Measurements from ENCODE around the gene IFNA17. TPM values are rescaled to one million over a fixed set of nuclear protein-coding genes. Genes with fewer than 3 reads are reported as not detected.
"Not testable (repeated sequence)": the region's sequence is repeated elsewhere in the genome, so short reads cannot be mapped to it uniquely, and the experiment has no call there.

IFNA17 gene
- not detected for total RNA-seq

DNA sequence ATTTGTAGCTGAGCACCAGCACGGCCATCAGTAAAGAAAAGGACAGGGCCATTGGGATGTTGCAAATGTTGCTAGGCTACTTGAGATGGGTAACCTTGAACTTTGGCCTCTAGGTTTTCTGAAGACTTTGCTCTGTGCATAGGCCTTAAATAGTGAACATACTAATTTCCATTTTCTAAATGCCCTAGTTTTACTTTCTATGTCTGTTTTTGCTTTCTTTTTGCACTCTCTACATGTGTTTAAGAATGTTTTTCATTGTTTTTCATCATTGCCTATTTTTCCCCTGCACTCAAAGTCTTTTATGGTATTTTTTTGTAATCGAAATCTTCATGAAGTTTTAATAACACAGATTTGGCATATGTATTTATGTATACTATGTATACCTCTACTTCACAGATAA, at the start of gene IFNA17:
TSS of gene IFNA17 (minus strand) at position 101 of the 400 bp plus-strand sequence. CDS start at position 52, 49 bp downstream.
- ATAC-seq (no peak), DNase-seq (ENCODE audit: low spot score) (no peak)

- no peak for ATAC-seq
- no peak for DNase-seq (ENCODE audit: low spot score)
Measured at GRCh38 chr9:21268347-21268657, 40.3 kb upstream of the IFNA17 start.

DNA sequence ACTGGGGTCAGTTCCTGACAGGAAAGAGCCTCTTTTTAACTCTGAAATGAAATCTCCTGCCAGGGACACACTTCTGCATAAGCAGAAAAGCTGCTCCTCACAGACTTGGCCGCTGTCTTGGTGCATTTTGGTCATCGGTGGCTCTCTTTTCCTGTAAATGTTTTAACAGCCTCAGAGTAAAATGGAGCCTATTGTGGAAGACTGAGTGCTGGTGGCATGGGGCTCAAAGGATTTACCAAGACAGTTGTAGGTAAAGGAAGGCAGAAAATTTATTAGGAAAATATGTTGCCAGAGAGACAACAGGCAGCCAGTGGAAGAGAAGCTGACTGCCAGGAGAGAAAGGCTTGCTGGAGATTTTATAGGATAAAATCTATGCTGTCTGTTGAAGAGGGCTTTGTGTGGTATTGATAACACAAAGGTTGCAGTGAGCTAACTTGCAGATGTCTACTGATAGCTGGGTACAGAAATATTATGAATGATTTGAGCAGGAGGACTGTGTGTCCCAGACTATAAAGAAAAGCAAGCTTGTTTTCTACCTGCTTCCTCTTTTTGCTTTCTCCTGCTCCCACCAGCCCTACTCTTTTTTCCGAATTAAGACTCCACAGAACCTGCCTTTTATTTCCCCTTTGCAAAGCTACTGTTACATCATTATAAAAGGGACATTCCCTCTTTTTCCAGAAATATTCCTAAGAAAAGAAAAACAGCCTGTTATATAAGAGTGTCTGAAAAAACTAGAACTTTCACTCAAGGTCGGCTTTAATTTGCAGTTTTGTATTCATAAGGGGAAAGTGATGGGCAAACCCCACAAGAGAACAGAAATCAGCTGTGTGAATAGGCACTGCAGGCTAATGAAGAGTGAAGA, 39.7 kb upstream of the IFNA17 start:
- no peak for ATAC-seq
- DNase-seq (ENCODE audit: low spot score), result no peak

DNA sequence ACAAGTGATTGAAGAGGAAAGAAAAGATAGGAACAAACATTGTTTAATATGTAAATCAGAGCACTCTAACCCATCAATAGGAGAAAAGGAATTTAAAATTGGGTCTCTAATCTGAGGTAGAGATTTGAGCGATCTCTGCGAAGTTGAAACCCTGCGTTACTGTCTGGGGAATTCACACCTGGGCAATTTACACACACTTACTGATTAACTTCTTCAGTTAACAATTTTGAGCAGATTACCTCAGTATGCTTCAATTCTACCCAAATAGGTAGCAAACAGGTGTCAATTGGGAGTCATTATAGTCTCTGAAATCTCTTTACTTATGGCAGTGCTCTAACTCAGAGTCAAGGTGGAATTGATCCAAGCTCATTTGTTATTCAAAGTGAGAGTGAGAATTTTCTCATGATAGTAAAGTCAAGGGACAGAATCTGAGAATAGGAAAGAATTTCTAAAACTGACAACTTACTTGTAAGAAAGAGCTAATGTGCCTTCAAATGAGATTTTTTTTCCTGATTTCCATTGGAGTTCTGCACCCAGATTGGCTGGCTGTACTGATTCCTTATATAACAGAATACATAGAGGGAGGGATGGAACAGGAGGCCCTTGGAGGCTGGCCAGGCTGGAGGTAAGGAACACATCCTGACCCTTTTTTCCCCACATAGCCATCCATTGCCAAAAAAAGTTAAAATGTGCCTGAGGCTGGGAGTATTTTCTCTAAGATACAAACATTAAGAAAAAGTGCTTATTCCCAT, 38.9 kb upstream of the IFNA17 start:
- DNase-seq (ENCODE audit: low spot score) (no peak), ATAC-seq (no peak)

DNA sequence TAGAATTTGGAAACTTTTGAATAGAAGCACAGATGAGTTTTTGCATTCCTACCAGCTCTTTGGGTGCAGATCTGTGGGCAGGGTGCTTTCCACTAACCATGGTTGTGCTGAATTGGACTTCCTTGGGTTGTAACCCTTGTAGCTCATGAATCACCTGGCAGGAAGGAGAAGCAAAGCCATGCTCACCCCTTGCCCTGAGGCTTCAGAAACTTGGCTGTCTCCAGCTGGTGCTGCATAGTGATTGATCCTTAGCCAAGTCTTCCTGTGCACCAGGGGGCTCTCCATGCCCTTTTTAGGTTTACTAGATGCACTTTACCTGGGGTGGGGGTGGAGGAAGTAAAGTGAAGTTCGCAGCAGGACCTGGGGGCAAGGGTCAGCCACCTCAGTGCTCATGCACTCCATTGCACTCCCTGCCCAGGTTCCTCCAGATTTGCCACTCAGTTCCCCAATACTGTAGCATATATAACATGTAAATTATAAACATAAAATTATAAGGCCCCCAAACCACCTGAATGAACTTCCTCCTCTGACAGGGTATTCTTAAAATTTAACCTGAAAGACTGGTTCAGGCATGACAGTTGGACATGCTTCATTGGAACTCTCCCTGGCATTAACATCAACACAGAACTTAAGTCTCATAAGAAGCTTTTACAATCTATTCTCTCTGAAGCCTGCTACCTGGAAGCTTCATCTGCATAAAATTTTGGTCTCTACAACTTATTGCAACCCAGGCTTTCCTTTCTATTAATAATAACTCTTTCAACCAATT, 37.6 kb upstream of the IFNA17 start:
- no peak for ATAC-seq
- DNase-seq (ENCODE audit: low spot score), result no peak

GRCh38 chr9:21255538-21256212, 27.7 kb upstream of the IFNA17 start:
- DNase-seq (ENCODE audit: low spot score), result no peak

DNA sequence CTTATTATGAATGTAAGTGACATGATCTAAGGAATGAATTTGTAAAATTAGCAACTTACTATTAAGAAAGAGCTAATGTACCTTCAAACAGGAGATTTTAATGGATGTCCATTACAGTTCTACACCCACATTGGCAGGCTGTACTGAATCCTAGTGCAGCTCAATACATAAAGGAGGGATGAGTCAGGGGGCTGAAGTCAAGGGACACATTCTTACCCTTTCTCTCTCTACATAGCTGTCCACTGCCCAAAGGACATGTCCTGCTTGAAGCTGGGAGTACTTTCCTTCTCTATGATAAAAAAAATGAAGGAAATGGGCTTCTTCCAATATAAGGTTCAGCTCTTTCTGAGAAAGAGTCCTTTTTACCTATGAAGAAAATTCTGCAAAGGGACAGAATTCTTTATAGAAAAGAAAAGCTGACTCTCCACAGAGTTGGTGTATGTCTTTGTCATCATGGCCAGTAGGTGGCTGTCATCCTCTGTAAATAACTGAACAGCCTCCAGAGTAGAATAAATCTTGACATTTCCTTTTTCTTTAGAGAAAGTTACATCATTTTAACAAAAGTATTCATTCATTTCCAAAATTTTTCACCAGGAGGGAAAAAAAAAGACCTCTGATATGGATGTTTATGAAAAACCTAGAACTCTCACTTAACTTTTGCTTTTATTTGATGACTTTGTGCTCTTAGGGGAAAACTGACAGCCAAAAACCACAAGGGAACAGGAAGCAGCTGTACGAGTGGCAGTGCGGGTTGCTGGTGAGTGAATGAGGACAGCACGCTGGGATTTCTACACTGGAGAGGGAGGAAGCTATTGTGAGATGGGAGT, 24.9 kb upstream of the IFNA17 start:
- ATAC-seq (peak; percentile 80), DNase-seq (ENCODE audit: low spot score) (no peak)

More at GRCh38 chr9:21255538-21256212, 27.7 kb upstream of the IFNA17 start:
- no peak for ATAC-seq

DNA sequence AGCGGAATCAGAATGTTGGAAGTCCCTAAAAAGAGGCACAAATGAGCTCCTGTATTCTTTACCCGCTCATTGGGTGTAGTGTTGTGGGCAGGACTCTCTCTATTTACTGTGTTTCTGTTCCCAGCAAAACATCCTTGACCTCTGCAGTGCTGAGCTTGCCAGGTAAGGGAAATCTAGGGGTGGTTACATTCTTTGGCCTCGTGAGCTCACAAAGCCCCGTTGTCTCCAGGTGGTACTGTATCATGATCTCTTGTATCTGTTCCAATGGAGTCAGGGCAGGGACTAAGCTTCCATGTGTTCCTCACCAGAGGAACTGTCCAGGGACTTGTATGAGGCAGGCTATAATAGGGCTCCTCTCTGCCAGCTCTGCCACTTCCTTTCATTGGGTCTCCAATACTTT, 23.6 kb upstream of the IFNA17 start:
- no peak for DNase-seq (ENCODE audit: low spot score)
- no peak for ATAC-seq

GRCh38 chr9:21251190-21251589, 23.2 kb upstream of the IFNA17 start:
- ATAC-seq, result no peak
- no peak for DNase-seq (ENCODE audit: low spot score)

- ATAC-seq, result no peak
- DNase-seq (ENCODE audit: low spot score), result no peak
Measured at GRCh38 chr9:21244836-21245235, 16.8 kb upstream of the IFNA17 start.

DNA sequence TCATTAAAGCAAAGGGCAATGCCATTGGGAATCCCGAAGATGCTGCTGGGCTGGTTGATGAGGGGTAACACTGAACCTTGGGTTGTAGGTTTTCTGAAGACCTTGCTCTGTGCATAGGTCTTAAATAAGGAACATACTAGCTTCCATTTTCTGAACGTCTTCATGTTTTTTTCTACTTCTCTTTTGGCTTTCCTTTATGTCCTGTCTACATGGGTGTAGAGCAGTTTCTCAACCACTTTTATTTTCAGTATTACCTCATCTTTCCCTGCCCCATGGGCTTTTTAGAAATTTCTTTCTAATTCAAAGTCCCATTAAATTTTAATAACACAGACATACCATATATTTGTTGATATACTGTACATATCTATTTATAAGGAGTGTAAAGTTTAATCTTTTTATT, 11.9 kb upstream of the IFNA17 start, which contains the start of gene IFNA14:
TSS of gene IFNA14 (minus strand) at position 95 of the 400 bp plus-strand sequence. CDS start at position 25, 70 bp downstream.
- DNase-seq (ENCODE audit: low spot score), result no peak
- no peak for ATAC-seq

- DNase-seq (ENCODE audit: low spot score); ATAC-seq: not testable (repeated sequence)
Measured at GRCh38 chr9:21236360-21236714, 8.3 kb upstream of the IFNA17 start.

DNA sequence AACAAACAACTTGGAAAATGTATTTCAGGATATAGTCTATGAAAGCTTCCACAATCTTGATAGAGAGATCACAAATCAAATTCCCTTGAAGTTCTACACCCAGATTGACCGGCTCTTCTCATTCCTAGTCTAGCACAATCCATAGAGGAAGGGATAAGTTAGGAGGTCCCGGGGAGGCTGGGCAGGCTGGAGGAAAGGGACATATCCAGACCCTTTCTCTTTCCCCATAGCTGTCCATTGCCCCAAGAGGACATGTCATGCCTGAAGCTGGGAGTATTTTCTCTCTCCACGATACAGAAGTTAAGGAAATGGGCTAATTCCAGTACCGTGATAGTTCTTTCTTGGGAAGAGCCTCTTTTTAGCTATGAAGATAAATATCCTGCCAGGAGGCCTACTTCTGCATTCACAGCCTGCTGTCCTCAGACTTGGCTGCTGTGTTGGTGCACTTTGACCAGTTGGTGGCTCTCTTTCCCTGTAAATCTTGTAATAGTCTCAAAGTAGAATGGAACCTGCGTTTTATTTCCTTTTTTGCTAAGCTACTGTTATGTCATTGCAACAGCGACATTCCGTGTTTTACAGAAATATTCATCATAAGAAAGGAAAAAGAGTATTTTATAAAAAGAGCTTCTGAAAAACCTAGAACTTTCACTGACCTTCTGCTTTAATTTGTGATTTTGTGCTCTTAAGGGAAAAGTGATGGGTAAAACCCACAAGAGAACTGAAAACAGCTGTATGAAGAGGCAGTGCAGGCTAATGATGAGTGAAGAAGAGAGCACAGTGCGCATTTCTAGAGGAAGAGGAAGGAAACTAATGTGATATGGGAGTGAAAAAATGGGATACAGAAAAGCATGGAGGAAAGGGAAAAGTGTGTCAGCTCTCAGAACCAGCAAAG, 7.7 kb upstream of the IFNA17 start:
- ATAC-seq (peak; percentile 90), DNase-seq (ENCODE audit: low spot score) (peak; percentile 43)

DNA sequence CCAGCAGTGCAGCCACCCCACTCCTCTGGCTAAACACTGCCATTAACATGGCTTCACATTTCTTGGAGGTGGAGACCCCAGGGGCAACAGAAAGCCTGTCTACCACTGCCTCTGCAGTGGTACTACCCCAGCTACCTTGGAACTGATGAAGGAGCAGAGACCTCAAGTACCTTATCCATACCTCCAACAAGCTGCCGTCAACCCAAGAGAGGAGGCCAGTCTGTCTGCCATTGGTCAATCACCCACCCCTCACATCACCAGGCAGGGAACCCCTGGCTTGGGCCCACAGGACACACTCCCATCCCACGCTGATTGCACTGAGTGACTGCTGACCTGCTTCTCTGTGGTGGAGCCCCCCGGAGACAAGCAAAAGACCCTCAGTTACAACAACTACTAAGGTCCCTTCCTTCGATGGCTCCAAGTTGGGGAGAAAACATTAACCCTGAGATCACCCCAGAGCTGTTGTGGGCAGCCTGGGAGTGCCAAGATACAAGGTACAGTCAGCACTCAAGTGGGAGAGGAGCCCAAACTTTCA, 6.2 kb upstream of the IFNA17 start:
- ATAC-seq, result no peak
- no peak for DNase-seq (ENCODE audit: low spot score)

- no peak for DNase-seq (ENCODE audit: low spot score)
- no peak for ATAC-seq
Measured at GRCh38 chr9:21233258-21233657, 5.2 kb upstream of the IFNA17 start.

GRCh38 chr9:21217211-21217610, 10.8 kb downstream of the IFNA17 start, which contains the start of gene IFNA16:
TSS of gene IFNA16 (minus strand) at chr9:21217311. CDS start at chr9:21217305, 6 bp downstream.
- DNase-seq (ENCODE audit: low spot score); ATAC-seq: not testable (repeated sequence)

- not testable (repeated sequence) for DNase-seq (ENCODE audit: low spot score); ATAC-seq
Measured at GRCh38 chr9:21213411-21214326, 14.4 kb downstream of the IFNA17 start.
